Type B pancreatic cell (in vitro differentiated cells): ENCODE data around the gene BUD13. TPM values are rescaled to one million over a fixed set of nuclear protein-coding genes. Genes with fewer than 3 reads are reported as not detected.

Source experiments
- DNase-seq: peaks from one replicate; pipeline ENCODE4 v3.0.0; 2021; ENCODE audit warnings: mixed read lengths; ENCODE audit not compliant: unreplicated experiment; ENCODE audit errors: extremely low spot score
- H3K27ac Mint-ChIP-seq: 2 replicates; pipeline ENCODE4 v1.8.0; 2021; ENCODE audit warnings: mild to moderate bottlenecking, mixed read lengths
- H3K27me3 Mint-ChIP-seq: 2 replicates; pipeline ENCODE4 v1.8.0; 2021; ENCODE audit warnings: mixed read lengths
- H3K36me3 Mint-ChIP-seq: 2 replicates; pipeline ENCODE4 v1.8.0; 2021; ENCODE audit warnings: mixed read lengths
- H3K4me1 Mint-ChIP-seq: one replicate; pipeline ENCODE4 v1.8.0; 2021; ENCODE audit warnings: mixed read lengths; ENCODE audit not compliant: unreplicated experiment
- H3K4me3 Mint-ChIP-seq: 2 replicates; pipeline ENCODE4 v1.8.0; 2021; ENCODE audit warnings: mild to moderate bottlenecking, mixed read lengths
- H3K9me3 Mint-ChIP-seq: 2 replicates; pipeline ENCODE4 v1.8.0; 2021; ENCODE audit warnings: mixed read lengths
- total RNA-seq: library from RNA; stranded (reverse); gene quantifications from 2 replicates; pipeline ENCODE4 v1.2.1, GENCODE V29; 2021; ENCODE audit warnings: low replicate concordance
- TF ChIP-seq, protein P1 (sequence below): fragments of 200-600 bp; sonication (generic); conservative IDR thresholded peaks from 2 replicates; pipeline ENCODE4 v1.5.0; 2021; ENCODE audit warnings: antibody characterized with exemption, mild to moderate bottlenecking

Gene BUD13
- total RNA-seq, 1 donor from 2014 or later, result 23.8 TPM

DNA sequence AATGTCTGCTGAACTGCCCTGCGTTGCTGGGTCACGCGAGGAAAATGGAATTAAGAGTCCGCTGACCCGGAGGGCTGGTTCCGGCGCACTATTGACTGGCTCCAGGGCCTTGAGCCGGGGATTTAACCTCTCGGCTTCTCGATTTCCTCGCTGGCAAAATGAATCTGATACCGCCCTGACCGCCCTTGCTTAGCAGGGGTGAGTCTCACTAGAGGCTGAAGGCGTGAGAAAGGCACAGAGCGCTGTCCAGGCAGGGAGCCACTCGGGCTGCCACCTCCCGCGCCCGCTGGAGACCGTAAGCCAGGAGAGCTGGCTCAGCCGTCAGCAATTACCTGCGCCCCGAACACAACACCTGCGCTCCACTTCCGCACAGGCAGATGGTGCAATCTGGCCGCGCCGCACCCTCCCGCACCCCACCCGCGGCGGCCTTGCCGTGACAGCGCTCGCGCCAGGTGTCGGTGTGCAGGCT is 65.6 kb downstream of the BUD13 start:
- H3K36me3 Mint-ChIP-seq, result no peaks in the 10 kb centered on the region
- H3K4me3 Mint-ChIP-seq, result no peak overlapping the region
- peaks cover 19% of the 10 kb centered on the region for H3K27me3 Mint-ChIP-seq
- DNase-seq, result no peak
- TF ChIP-seq, protein P1, sequence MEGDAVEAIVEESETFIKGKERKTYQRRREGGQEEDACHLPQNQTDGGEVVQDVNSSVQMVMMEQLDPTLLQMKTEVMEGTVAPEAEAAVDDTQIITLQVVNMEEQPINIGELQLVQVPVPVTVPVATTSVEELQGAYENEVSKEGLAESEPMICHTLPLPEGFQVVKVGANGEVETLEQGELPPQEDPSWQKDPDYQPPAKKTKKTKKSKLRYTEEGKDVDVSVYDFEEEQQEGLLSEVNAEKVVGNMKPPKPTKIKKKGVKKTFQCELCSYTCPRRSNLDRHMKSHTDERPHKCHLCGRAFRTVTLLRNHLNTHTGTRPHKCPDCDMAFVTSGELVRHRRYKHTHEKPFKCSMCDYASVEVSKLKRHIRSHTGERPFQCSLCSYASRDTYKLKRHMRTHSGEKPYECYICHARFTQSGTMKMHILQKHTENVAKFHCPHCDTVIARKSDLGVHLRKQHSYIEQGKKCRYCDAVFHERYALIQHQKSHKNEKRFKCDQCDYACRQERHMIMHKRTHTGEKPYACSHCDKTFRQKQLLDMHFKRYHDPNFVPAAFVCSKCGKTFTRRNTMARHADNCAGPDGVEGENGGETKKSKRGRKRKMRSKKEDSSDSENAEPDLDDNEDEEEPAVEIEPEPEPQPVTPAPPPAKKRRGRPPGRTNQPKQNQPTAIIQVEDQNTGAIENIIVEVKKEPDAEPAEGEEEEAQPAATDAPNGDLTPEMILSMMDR, result no peak
- H3K27ac Mint-ChIP-seq, result no peak overlapping the region
- H3K9me3 Mint-ChIP-seq, result no peaks in the 10 kb centered on the region
- peaks cover 19% of the 10 kb centered on the region for H3K4me1 Mint-ChIP-seq

- Mint-ChIP-seq H3K4me1 (peaks cover 15% of the 10 kb centered on the region), H3K27ac (no peak overlapping the region), H3K4me3 (no peak overlapping the region), H3K9me3 (no peaks in the 10 kb centered on the region), H3K36me3 (no peaks in the 10 kb centered on the region), H3K27me3 (no peaks in the 10 kb centered on the region)
- no peak for DNase-seq
- TF ChIP-seq, protein P1, result no peak
Observed at GRCh38 chr11:116703421-116703820, 69.4 kb downstream of the BUD13 start.

DNA sequence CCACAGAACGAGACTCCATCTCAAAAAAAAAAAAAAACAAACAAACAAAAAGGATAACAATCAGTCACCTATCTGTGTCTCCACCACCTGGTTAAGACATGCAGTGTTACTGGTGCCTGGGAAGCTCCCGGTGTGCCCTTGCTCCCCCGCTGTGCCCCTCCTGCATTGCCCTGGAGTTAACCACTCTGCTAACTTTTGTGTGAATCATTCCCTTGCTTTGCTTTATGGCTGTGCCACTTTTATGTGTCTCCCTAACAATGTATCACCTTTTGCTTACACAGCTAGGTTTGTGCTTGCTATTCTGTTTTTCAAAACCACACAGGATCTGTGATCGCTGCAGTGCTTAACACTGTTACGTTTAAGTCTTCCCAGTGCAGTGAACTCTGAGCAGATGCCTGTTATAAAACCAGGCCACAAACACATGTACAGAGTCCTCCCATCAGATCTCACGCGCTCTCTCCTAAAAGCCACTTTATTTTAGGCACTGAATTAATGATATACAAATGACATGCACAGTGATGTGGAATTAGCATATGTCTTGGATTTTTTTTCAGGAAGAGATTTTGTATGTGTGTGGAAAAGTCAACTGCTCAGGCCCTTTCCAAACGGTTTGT is 69.9 kb downstream of the BUD13 start:
- no peak overlapping the region for H3K4me3 Mint-ChIP-seq
- TF ChIP-seq, protein P1, result no peak
- no peak for DNase-seq

GRCh38 chr11:116701876-116702275 is 70.9 kb downstream of the BUD13 start:
- TF ChIP-seq, protein P1, result no peak
- peaks cover 4% of the 10 kb centered on the region for H3K27me3 Mint-ChIP-seq
- H3K4me3 Mint-ChIP-seq, result no peak overlapping the region
- no peak for DNase-seq
- H3K9me3 Mint-ChIP-seq, result no peaks in the 10 kb centered on the region
- H3K4me1 Mint-ChIP-seq, result peaks cover 15% of the 10 kb centered on the region
- no peaks in the 10 kb centered on the region for H3K36me3 Mint-ChIP-seq
- H3K27ac Mint-ChIP-seq, result peak overlapping the region; percentile 61

More for the DNA sequence above, 69.9 kb downstream of the BUD13 start:
- H3K27ac Mint-ChIP-seq, result no peak overlapping the region
- H3K9me3 Mint-ChIP-seq, result no peaks in the 10 kb centered on the region
- peaks cover 15% of the 10 kb centered on the region for H3K4me1 Mint-ChIP-seq
- no peaks in the 10 kb centered on the region for H3K36me3 Mint-ChIP-seq
- H3K27me3 Mint-ChIP-seq, result peaks cover 4% of the 10 kb centered on the region

GRCh38 chr11:116701297-116701801 is 71.4 kb downstream of the BUD13 start:
- Mint-ChIP-seq H3K4me3 (no peak overlapping the region), H3K27ac (peak overlapping the region; percentile 61), H3K36me3 (no peaks in the 10 kb centered on the region), H3K27me3 (peaks cover 4% of the 10 kb centered on the region), H3K4me1 (peaks cover 15% of the 10 kb centered on the region), H3K9me3 (no peaks in the 10 kb centered on the region)
- TF ChIP-seq, protein P1, result no peak
- DNase-seq, result peak; percentile 64
